Parietal lobe (tissue), 1 donor: ENCODE results near the gene SNX20. TPM values are rescaled to one million over a fixed set of nuclear protein-coding genes. Genes with fewer than 3 reads are reported as not detected.

Experiments
- total RNA-seq: library from RNA; depleted of rRNA; stranded (reverse); fragments of >200 nt; gene quantifications from one replicate; pipeline ENCODE4 v1.2.3, GENCODE V29; 2014

Gene SNX20, protein sequence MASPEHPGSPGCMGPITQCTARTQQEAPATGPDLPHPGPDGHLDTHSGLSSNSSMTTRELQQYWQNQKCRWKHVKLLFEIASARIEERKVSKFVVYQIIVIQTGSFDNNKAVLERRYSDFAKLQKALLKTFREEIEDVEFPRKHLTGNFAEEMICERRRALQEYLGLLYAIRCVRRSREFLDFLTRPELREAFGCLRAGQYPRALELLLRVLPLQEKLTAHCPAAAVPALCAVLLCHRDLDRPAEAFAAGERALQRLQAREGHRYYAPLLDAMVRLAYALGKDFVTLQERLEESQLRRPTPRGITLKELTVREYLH
- not detected for total RNA-seq

GRCh38 chr16:50681021-50681885, at the start of gene SNX20:
SNX20 (minus strand) TSS chr16:50681312; CDS start chr16:50677526, 3,786 bp downstream.

GRCh38 chr16:50692999-50693781, 12.1 kb upstream of the SNX20 start, which contains the start of gene NOD2:
NOD2 (plus strand) TSS chr16:50693606; CDS start chr16:50699496, 5,890 bp downstream.

Other genes with a start within 250 kb of the SNX20 start
- gene NKD1, start 132.9 kb downstream of the SNX20 start, total RNA-seq: 3.1 TPM
- 0.31 TPM for gene NOD2, start 12.3 kb upstream of the SNX20 start, total RNA-seq
- 64.5 TPM for gene CYLD, start 60.8 kb upstream of the SNX20 start, total RNA-seq